Pulmonary artery endothelial cell (primary cell): ENCODE results near the gene KNL1. TPM values are rescaled to one million over a fixed set of nuclear protein-coding genes. Genes with fewer than 3 reads are reported as not detected.

Experiments used
- total RNA-seq: library from RNA; depleted of rRNA; stranded (reverse); fragments of >200 nt; gene quantifications from 2 replicates; pipeline ENCODE4 v1.2.3, GENCODE V29; 2014

KNL1 gene
- total RNA-seq, 1 donor from 2014 or later = 18.1 TPM

Other genes with a start within 250 kb of the KNL1 start
- not detected in 2 replicates for gene PHGR1, start 243.2 kb upstream of the KNL1 start, total RNA-seq
- 0.04 and 0.07 TPM in 2 replicates for gene DISP2, start 236.0 kb upstream of the KNL1 start, total RNA-seq
- gene KNSTRN, start 211.5 kb upstream of the KNL1 start, total RNA-seq = 48.5 and 96.0 TPM in 2 replicates
- gene IVD, start 188.5 kb upstream of the KNL1 start, total RNA-seq = 43.4 and 50.7 TPM in 2 replicates
- gene BAHD1, start 153.3 kb upstream of the KNL1 start, total RNA-seq = 6.8 and 7.1 TPM in 2 replicates
- gene CHST14, start 123.3 kb upstream of the KNL1 start, total RNA-seq = 11.0 and 11.1 TPM in 2 replicates
- 20.8 and 26.2 TPM in 2 replicates for gene CCDC32, start 29.2 kb upstream of the KNL1 start, total RNA-seq
- gene RPUSD2, start 24.9 kb upstream of the KNL1 start, total RNA-seq = 15.7 and 16.5 TPM in 2 replicates
- 9.2 and 12.9 TPM in 2 replicates for gene RAD51, start 100.9 kb downstream of the KNL1 start, total RNA-seq
- 26.9 and 37.8 TPM in 2 replicates for gene RMDN3, start 161.0 kb downstream of the KNL1 start, total RNA-seq
- gene GCHFR, start 169.8 kb downstream of the KNL1 start, total RNA-seq = 10.6 and 12.9 TPM in 2 replicates
- gene C15orf62, start 175.7 kb downstream of the KNL1 start, total RNA-seq = 0.53 and 0.63 TPM in 2 replicates
- gene ZFYVE19, start 212.8 kb downstream of the KNL1 start, total RNA-seq = 13.9 and 25.8 TPM in 2 replicates
- gene DNAJC17, start 213.2 kb downstream of the KNL1 start, total RNA-seq = 38.2 and 48.7 TPM in 2 replicates
- gene PPP1R14D, start 234.5 kb downstream of the KNL1 start, total RNA-seq = not detected in 2 replicates
- 1.1 and 1.7 TPM in 2 replicates for gene SPINT1, start 249.8 kb downstream of the KNL1 start, total RNA-seq